T-helper 2 cell (primary cell): Measurements from ENCODE around the gene MCTP2.

Experiments
- DNase-seq, 5 experiments: peaks; one replicate each; pipeline versions ENCODE4 v3.0.0 to v3.0.0-alpha.2; 2012 to 2022

MCTP2 gene

GRCh38 chr15:94263341-94264273, 32.2 kb downstream of the MCTP2 start:
- no peak for DNase-seq

GRCh38 chr15:94265009-94265408, 33.6 kb downstream of the MCTP2 start:
- no peak for DNase-seq

- no peak for DNase-seq
Observed at GRCh38 chr15:94265982-94266381, 34.6 kb downstream of the MCTP2 start.

- DNase-seq: no peak
Observed at GRCh38 chr15:94266789-94267188, 35.4 kb downstream of the MCTP2 start.

GRCh38 chr15:94269954-94270353, 38.6 kb downstream of the MCTP2 start:
- no peak for DNase-seq

GRCh38 chr15:94270570-94270969, 39.2 kb downstream of the MCTP2 start:
- DNase-seq: no peak

- peak in 2 of 5 experiments; percentile 67 to 72 for DNase-seq
Observed at GRCh38 chr15:94272251-94272898, 41.0 kb downstream of the MCTP2 start.

- DNase-seq: no peak
Observed at GRCh38 chr15:94273826-94274225, 42.5 kb downstream of the MCTP2 start.

GRCh38 chr15:94274745-94275144, 43.4 kb downstream of the MCTP2 start:
- no peak for DNase-seq

GRCh38 chr15:94277485-94277884, 46.1 kb downstream of the MCTP2 start:
- no peak for DNase-seq

GRCh38 chr15:94279736-94280135, 48.4 kb downstream of the MCTP2 start:
- DNase-seq: no peak

- DNase-seq: no peak
Observed at GRCh38 chr15:94280301-94280700, 48.9 kb downstream of the MCTP2 start.

GRCh38 chr15:94282269-94283250, 51.2 kb downstream of the MCTP2 start:
- no peak for DNase-seq

- no peak for DNase-seq
Observed at GRCh38 chr15:94286583-94286982, 55.2 kb downstream of the MCTP2 start.

- DNase-seq: peak in 2 of 5 experiments; percentile 54 to 83
Observed at GRCh38 chr15:94287794-94288246, 56.5 kb downstream of the MCTP2 start.

- no peak for DNase-seq
Observed at GRCh38 chr15:94290730-94291129, 59.4 kb downstream of the MCTP2 start.

GRCh38 chr15:94293411-94294402, 62.3 kb downstream of the MCTP2 start:
- DNase-seq: no peak

- no peak for DNase-seq
Observed at GRCh38 chr15:94294556-94294955, 63.2 kb downstream of the MCTP2 start.

- no peak for DNase-seq
Observed at GRCh38 chr15:94295275-94295674, 63.9 kb downstream of the MCTP2 start.

- no peak for DNase-seq
Observed at GRCh38 chr15:94296717-94297116, 65.4 kb downstream of the MCTP2 start.

- no peak for DNase-seq
Observed at GRCh38 chr15:94297558-94297957, 66.2 kb downstream of the MCTP2 start.
